IMR-90 (cell line): Measurements from ENCODE around the gene SV2C. TPM values are rescaled to one million over a fixed set of nuclear protein-coding genes. Genes with fewer than 3 reads are reported as not detected.

Experiments used
- ATAC-seq: fragments of 200-7000 bp; cut with Tn5 transposase; 2 replicates; pipeline ENCODE4 v1.9.1; 2020; ENCODE audit warnings: low read depth, mild to moderate bottlenecking, moderate library complexity
- BruUV-seq: library from RNA; stranded (reverse); fragments of 400-500 nt; replicated peaks from 2 replicates; lab custom pipeline; 2021; lab: Mats Ljungman, UMichigan
- CTCF ChIA-PET: fragments of 300-600 bp; formaldehyde crosslinking; extraction: SDS; loops from one replicate; lab custom pipeline; 2021; ENCODE audit warnings: antibody characterized with exemption; lab: Yijun Ruan, JAX
- POLR2A ChIA-PET: fragments of 300-600 bp; sonication (Branson Sonifier 250); formaldehyde crosslinking; loops from one replicate; lab custom pipeline; 2022; ENCODE audit warnings: antibody characterized with exemption; ENCODE audit not compliant: unreplicated experiment; lab: Charles Lee
- DNase-seq: peaks from one replicate; pipeline ENCODE4 v3.0.0; 2013
- H2AFZ ChIP-seq: replicated peaks from 2 replicates; pipeline ENCODE3; 2013; ENCODE audit warnings: low read length, mild to moderate bottlenecking; ENCODE audit not compliant: poor library complexity
- H2AK5ac ChIP-seq: 2 replicates; pipeline ENCODE4 v1.6.1; 2013; ENCODE audit warnings: low read depth, low read length, inconsistent platforms
- H2AK9ac ChIP-seq: replicated peaks from 2 replicates; pipeline ENCODE3; 2013; ENCODE audit warnings: mild to moderate bottlenecking, low read depth, low read length, moderate library complexity; ENCODE audit not compliant: poor library complexity
- H2BK120ac ChIP-seq: 2 replicates; pipeline ENCODE4 v1.6.1; 2013; ENCODE audit warnings: low read depth, low read length, inconsistent platforms
- H2BK15ac ChIP-seq: 3 replicates; pipeline ENCODE4 v1.6.1; 2013; ENCODE audit warnings: low read depth, low read length, inconsistent platforms
- H2BK20ac ChIP-seq: 2 replicates; pipeline ENCODE4 v1.6.1; 2013; ENCODE audit warnings: low read depth, mild to moderate bottlenecking, inconsistent platforms, low read length, moderate library complexity
- H2BK5ac ChIP-seq: 2 replicates; pipeline ENCODE4 v1.6.1; 2013; ENCODE audit warnings: mild to moderate bottlenecking, low read depth, low read length, inconsistent platforms; ENCODE audit not compliant: poor library complexity, severe bottlenecking
- H3K14ac ChIP-seq: replicated peaks from 2 replicates; pipeline ENCODE4 v1.6.1; 2013; ENCODE audit warnings: low read depth, low read length, inconsistent platforms
- H3K18ac ChIP-seq: 2 replicates; pipeline ENCODE4 v1.6.1; 2013; ENCODE audit warnings: low read depth, low read length, control low read depth
- H3K23ac ChIP-seq: 2 replicates; pipeline ENCODE4 v1.6.1; 2013; ENCODE audit warnings: low read depth, low read length, inconsistent platforms
- H3K27ac ChIP-seq: 2 replicates; pipeline ENCODE4 v1.5.1; 2013; ENCODE audit warnings: mild to moderate bottlenecking, control low read depth, low read length; ENCODE audit not compliant: insufficient read depth
- H3K27me3 ChIP-seq: 2 replicates; pipeline ENCODE4 v1.6.1; 2013; ENCODE audit warnings: low read length; ENCODE audit not compliant: control insufficient read depth, insufficient read depth
- H3K36me3 ChIP-seq: 2 replicates; pipeline ENCODE4 v1.6.1; 2013; ENCODE audit warnings: low read length, mixed read lengths; ENCODE audit not compliant: control insufficient read depth, insufficient read depth
- H3K4ac ChIP-seq: 2 replicates; pipeline ENCODE4 v1.6.1; 2013; ENCODE audit warnings: low read depth, low read length, inconsistent platforms
- H3K4me1 ChIP-seq: 2 replicates; pipeline ENCODE4 v1.6.1; 2013; ENCODE audit warnings: low read length, mixed read lengths; ENCODE audit not compliant: control insufficient read depth, insufficient read depth
- H3K4me2 ChIP-seq: 2 replicates; pipeline ENCODE4 v1.6.1; 2013; ENCODE audit warnings: low read depth, mild to moderate bottlenecking, control low read depth, low read length, moderate library complexity
- H3K4me3 ChIP-seq: 2 replicates; pipeline ENCODE4 v1.5.1; 2013; ENCODE audit warnings: low read depth, mild to moderate bottlenecking, control low read depth, low read length, moderate library complexity; ENCODE audit not compliant: insufficient read depth
- H3K56ac ChIP-seq: 2 replicates; pipeline ENCODE4 v1.6.1; 2013; ENCODE audit warnings: low read length, inconsistent platforms; ENCODE audit not compliant: insufficient read depth; ENCODE audit errors: extremely low read depth
- H3K79me1 ChIP-seq, 2 experiments: 2 replicates each; pipeline ENCODE4 v1.6.1; 2013; ENCODE audit warnings: low read length in 2 of 2, inconsistent platforms in 1 of 2, low read depth in 1 of 2
- H3K9ac ChIP-seq: 2 replicates; pipeline ENCODE4 v1.6.1; 2013; ENCODE audit warnings: low read depth, low read length, control low read depth
- H3K9me1 ChIP-seq: 2 replicates; pipeline ENCODE4 v1.6.1; 2013; ENCODE audit warnings: low read length, inconsistent platforms; ENCODE audit not compliant: insufficient read depth
- H3K9me3 ChIP-seq: 2 replicates; pipeline ENCODE4 v1.6.1; 2013; ENCODE audit warnings: low read length; ENCODE audit not compliant: control insufficient read depth, insufficient read depth
- H4K20me1 ChIP-seq: 2 replicates; pipeline ENCODE4 v1.6.1; 2013; ENCODE audit warnings: low read length, inconsistent platforms; ENCODE audit not compliant: insufficient read depth
- H4K5ac ChIP-seq: 2 replicates; pipeline ENCODE4 v1.6.1; 2013; ENCODE audit warnings: mild to moderate bottlenecking, low read depth, low read length, control low read depth
- H4K8ac ChIP-seq, 2 experiments: 2 replicates each; pipeline ENCODE4 v1.6.1; 2013; ENCODE audit warnings: low read depth in 2 of 2, low read length in 2 of 2, control low read depth in 1 of 2, inconsistent platforms in 1 of 2
- H4K91ac ChIP-seq: 2 replicates; pipeline ENCODE4 v1.6.1; 2013; ENCODE audit warnings: low read depth, low read length, inconsistent platforms; ENCODE audit not compliant: insufficient read depth
- CEBPB ChIP-seq: IDR thresholded peaks from 2 replicates; pipeline ENCODE4 v1.6.1; 2012; ENCODE audit warnings: low read depth, low read length, improper control_type of control experiment
- CHD1 ChIP-seq: IDR thresholded peaks from 2 replicates; pipeline ENCODE4 v1.6.1; 2012; ENCODE audit warnings: low read depth, low read length, improper control_type of control experiment
- CTCF ChIP-seq: conservative IDR thresholded peaks from 2 replicates; pipeline ENCODE4 v1.5.1; 2012; ENCODE audit warnings: mild to moderate bottlenecking, low read depth, low read length, improper control_type of control experiment
- FOS ChIP-seq: fragments of 150-350 bp; IDR thresholded peaks from 2 replicates; pipeline ENCODE4 v1.6.1; 2016; ENCODE audit warnings: low read depth, low read length
- NFE2L2 ChIP-seq: fragments of 150-350 bp; IDR thresholded peaks from 2 replicates; pipeline ENCODE4 v1.6.1; 2016; ENCODE audit warnings: low read depth, mild to moderate bottlenecking, low read length
- RAD21 ChIP-seq: IDR thresholded peaks from 2 replicates; pipeline ENCODE4 v1.6.1; 2012; ENCODE audit warnings: low read length, improper control_type of control experiment
- RCOR1 ChIP-seq: IDR thresholded peaks from 2 replicates; pipeline ENCODE4 v1.6.1; 2012; ENCODE audit warnings: mild to moderate bottlenecking, low read length, improper control_type of control experiment; ENCODE audit not compliant: insufficient replicate concordance
- RFX5 ChIP-seq: IDR thresholded peaks from 2 replicates; pipeline ENCODE4 v1.8.0; 2012; ENCODE audit warnings: low read depth, mild to moderate bottlenecking, low read length, moderate library complexity
- SMC3 ChIP-seq: fragments of 150-350 bp; IDR thresholded peaks from 2 replicates; pipeline ENCODE4 v1.6.1; 2016; ENCODE audit warnings: low read depth, mild to moderate bottlenecking, antibody characterized with exemption, low read length, moderate library complexity
- WGBS, 2 experiments: methylation state at CpG; one replicate each; pipeline versions ENCODE4 v1.1.5 to v1.1.7; 2013; ENCODE audit warnings: missing lambda C conversion rate in 2 of 2; ENCODE audit not compliant: insufficient read length in 1 of 2; ENCODE audit errors: extremely low coverage in 2 of 2; 5-methylcytosine and 5-hydroxymethylcytosine counted together
- dilution Hi-C: fragments of 300-500 bp; cut with HindIII; formaldehyde crosslinking; loops from one replicate; pipeline ENCODE4 v1.14.3; 2018; ENCODE audit warnings: low sequenced_read_pairs; ENCODE audit not compliant: unreplicated experiment
- in situ Hi-C: fragments of 300-500 bp; cut with MboI; formaldehyde crosslinking; loops from 3 replicates; pipeline ENCODE4 v1.14.3; 2019; ENCODE audit warnings: low sequenced_read_pairs, inconsistent platforms, mixed read lengths
- intact Hi-C: fragments of 100-400 bp; cut with micrococcal nuclease; formaldehyde crosslinking; loops from 2 replicates; pipeline ENCODE4 v1.10.0; 2022
- polyA plus RNA-seq, 3 experiments: library from polyadenylated mRNA; depleted of rRNA; stranded (reverse); fragments of >200 nt; gene quantifications; 2 replicates each; pipeline ENCODE4 v1.2.3, GENCODE V29; 2012; ENCODE audit warnings: low replicate concordance in 1 of 3
- total RNA-seq: library from RNA; depleted of rRNA; stranded (reverse); fragments of >200 nt; gene quantifications from 2 replicates; pipeline ENCODE4 v1.2.3, GENCODE V29; 2012

Gene SV2C
- total and polyA plus RNA-seq, 2 of the 4 experiments (the other 2 are of a cell fraction) = not detected

GRCh38 chr5:76166886-76167576, 83.8 kb downstream of the SV2C start:
- Histone ChIP-seq H3K9me1 (no peaks in the 10 kb centered on the region), H3K27ac (no peak overlapping the region), H4K5ac (no peak overlapping the region), H2BK5ac (no peak overlapping the region), H3K9ac (no peak overlapping the region), H3K4me2 (no peak overlapping the region), H3K27me3 (no peaks in the 10 kb centered on the region), H3K79me1 (no peaks in the 10 kb centered on the region), H3K9me3 (no peaks in the 10 kb centered on the region), H4K20me1 (no peaks in the 10 kb centered on the region), H2BK20ac (no peak overlapping the region), H2BK15ac (no peak overlapping the region), H2AK5ac (no peak overlapping the region), H3K4me3 (no peak overlapping the region), H2BK120ac (no peak overlapping the region), H2AK9ac (no peak overlapping the region), H3K36me3 (no peaks in the 10 kb centered on the region), H2AFZ (no peak overlapping the region), H3K56ac (no peak overlapping the region), H4K8ac (no peak overlapping the region), H4K91ac (no peak overlapping the region), H3K23ac (no peak overlapping the region), H3K4ac (no peak overlapping the region), H3K14ac (no peak overlapping the region), H3K18ac (no peak overlapping the region), H3K4me1 (no peaks in the 10 kb centered on the region)
- POLR2A ChIA-PET = no interaction called here
- BruUV-seq = no TSS peak
- intact Hi-C loops = no loop called here
- ATAC-seq = no peak
- in situ Hi-C loops = no loop called here
- TF ChIP-seq CHD1 = no peak
- no peak for TF ChIP-seq RAD21
- TF ChIP-seq CEBPB = no peak
- no peak for TF ChIP-seq CTCF
- no peak for TF ChIP-seq SMC3
- TF ChIP-seq NFE2L2 = no peak
- no peak for TF ChIP-seq RCOR1
- TF ChIP-seq RFX5 = no peak
- no peak for TF ChIP-seq FOS
- dilution Hi-C loops = no loop called here
- DNase-seq = no peak
- CTCF ChIA-PET = interaction anchor here (0.7 kb wide), 2 partner anchors 8 to 18 kb away, joined by 3 to 5 read pairs; no protein-coding TSS in a partner anchor
- no CpG with 5 or more reads among the region's 3 CpGs for WGBS, 2 experiments
